Inflammatory macrophage treated with lipopolysaccharide for 1 hour (primary cell): ENCODE data around the gene PSTK.

Experiments used
- DNase-seq, 2 donors: peaks; one replicate each; pipeline ENCODE4 v3.0.0-alpha.2; 2020 to 2022

Gene PSTK

GRCh38 chr10:122980209-122981065 is at the start of gene PSTK:
Gene PSTK (plus strand): TSS chr10:122980401. CDS start chr10:122980480, 79 bp downstream.
- DNase-seq, result peak; percentile 85 to 91

- DNase-seq, result no peak
These were observed 48.9 kb upstream of the PSTK start for GRCh38 chr10:122931088-122931906.

- no peak for DNase-seq
These were observed 40.9 kb upstream of the PSTK start for GRCh38 chr10:122939133-122939855.

DNA sequence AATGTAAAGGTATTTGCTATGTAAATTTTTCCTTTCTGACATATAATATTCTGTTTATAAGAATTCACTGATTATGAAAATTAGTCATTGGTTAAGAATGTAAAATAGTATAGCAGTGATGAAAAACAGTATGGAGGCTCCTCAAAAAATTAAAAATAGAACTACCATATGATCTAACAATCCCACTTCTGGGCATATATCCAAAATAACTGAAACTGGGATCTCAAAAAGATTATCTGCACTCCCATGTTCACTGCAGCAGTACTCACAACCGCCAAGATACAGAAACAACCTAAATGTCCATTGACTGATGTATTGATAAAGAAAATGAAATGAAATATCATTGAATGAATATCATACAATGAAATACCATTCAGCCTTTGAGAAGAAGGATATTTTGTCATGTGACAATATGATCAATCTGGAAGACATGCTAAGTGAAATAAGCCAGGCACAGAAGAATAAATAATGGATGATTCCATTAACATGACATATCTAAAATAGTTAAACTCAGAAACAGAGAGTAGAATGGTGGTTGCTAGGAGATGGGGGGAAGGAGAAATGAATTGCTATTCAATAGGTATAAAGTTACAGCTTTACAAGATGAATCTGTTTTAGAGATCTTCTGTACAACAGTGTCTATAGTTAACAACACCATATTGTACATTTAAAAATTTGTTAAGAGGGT is 40.2 kb upstream of the PSTK start:
- no peak for DNase-seq

DNA sequence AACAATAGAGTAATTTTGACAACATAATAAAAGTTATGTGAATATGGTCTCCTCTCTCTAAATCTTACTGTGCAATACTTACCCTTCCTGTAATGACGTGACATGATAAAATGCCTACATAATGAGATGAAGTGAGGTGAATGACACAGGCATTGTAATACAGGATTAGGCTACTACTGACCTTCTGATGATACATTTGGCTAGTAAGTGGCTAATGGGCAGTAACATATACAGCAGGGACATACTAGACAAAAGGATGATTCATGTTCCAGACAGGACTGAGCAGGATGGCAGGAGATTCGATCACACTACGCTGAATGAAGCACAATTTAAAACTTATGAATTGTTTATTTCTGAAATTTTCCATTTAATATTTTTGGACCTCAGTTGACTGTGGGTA is 30.9 kb upstream of the PSTK start:
- no peak for DNase-seq

GRCh38 chr10:122953902-122954730 is 26.1 kb upstream of the PSTK start, which contains the start of gene C10orf88:
Gene C10orf88 (minus strand): TSS chr10:122954227. CDS start chr10:122954178, 49 bp downstream.
- DNase-seq, result peak; percentile 97 to 98

GRCh38 chr10:122954731-122955050 is 25.5 kb upstream of the PSTK start:
- DNase-seq, result no peak

DNA sequence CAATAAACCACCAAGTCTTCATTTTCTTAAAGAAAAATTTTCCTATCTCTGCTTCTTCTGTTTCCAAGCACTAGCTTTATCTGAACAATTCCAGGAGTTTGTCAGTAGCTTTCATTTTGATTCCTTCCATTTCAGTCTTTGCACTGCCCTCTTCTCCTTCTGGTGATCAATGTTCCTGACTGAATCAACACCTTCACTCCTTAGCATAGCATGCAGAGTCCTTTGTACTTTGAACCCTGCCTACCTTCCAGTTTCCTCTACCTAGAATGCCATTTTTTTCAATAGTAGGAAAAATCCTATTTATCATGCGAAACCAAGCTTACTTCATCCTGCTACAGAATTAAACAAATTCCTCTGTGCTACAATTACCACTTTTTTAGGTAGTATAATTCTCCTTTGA is 24.3 kb upstream of the PSTK start:
- no peak for DNase-seq

DNA sequence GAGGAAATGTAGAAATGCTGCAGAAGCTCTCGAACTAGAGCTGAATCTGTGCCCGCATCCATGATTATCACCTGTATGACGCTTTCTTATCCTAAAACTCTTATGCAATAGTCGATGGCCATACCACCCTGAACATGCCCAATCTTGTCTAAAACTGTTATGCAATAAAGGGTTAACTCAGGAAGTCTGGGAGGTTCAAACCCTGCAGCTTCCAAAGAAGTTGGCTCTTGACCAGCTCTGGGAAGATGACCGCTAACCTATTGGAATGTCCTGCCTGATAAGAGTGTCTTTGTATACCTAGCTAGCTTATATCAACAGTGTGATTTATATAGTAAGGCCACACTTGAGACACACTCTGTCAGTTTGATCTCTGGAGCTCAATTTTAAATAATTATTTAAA is 22.7 kb upstream of the PSTK start:
- DNase-seq, result no peak

GRCh38 chr10:122962405-122962804 is 17.8 kb upstream of the PSTK start:
- no peak for DNase-seq

DNA sequence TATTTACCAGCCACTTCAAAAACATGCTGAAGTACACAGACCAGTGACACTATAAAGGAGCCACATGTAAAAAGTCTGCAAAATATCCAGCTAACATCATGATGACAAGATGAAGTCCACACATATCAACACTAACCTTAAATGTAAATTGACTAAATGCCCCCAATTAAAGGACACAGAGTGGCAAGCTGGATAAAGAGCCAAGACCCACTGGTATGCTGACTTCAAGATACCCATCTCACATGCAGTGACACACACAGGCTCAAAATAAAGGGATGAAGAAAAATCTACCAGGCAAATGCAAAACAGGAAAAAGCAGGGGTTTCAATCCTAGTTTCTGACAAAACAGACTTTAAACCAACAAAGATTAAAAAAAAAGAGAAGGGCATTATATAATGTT is 13.3 kb upstream of the PSTK start:
- DNase-seq, result no peak

DNA sequence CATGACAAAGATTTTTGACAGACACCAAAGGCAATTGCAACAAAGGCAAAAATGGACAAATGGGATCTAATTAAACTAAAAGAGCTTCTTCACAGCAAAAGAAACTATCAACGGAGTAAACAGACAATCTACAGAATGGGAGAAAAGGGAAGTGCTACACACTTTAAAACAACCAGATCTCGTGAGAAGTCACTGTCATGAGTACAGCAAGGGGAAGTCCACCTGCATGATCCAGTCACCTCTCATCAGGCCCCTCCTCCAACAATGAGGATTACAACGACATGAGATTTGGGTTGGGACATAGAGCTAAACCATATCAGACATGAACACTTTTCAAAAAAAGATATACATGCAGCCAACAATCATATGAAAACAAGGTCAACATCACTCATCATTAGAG is 11.5 kb upstream of the PSTK start:
- DNase-seq, result no peak

- peak in 1 of 2 donors; percentile 30 for DNase-seq
These were observed 6.2 kb upstream of the PSTK start for GRCh38 chr10:122974023-122974422.

DNA sequence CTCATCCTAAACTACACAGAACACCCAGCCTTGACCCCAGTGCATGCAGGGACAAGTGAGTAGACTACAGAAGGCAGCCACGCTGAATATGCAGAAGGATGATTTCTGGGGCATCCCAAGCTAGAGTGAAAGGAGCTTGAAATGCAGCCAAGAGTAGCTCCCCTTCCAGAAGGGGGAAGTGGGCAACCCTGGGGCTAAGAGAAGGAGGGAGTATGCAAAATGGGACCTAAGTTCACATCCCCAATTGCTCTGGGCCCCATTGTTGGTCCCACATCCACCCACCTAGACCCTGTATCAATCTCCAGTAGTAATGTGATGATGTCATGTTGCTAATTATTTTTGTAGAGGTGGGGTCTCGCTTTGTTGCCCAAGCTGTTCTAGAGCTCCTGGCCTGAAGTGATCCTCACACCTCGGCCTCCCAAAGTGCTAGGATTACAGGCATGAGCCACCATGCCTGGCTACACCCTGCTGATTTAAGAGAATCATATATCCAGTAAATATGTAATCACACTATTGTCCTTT is 5.6 kb upstream of the PSTK start:
- no peak for DNase-seq

GRCh38 chr10:122981066-122981464 is 864 bp downstream of the PSTK start:
- peak; percentile 24 to 31 for DNase-seq

- no peak for DNase-seq
These were observed 3.7 kb downstream of the PSTK start for GRCh38 chr10:122983898-122984297.

GRCh38 chr10:122984708-122985107 is 4.5 kb downstream of the PSTK start:
- DNase-seq, result no peak

- DNase-seq, result no peak
These were observed 6.1 kb downstream of the PSTK start for GRCh38 chr10:122986335-122986734.

- no peak for DNase-seq
These were observed 8.3 kb downstream of the PSTK start for GRCh38 chr10:122988501-122988900.

DNA sequence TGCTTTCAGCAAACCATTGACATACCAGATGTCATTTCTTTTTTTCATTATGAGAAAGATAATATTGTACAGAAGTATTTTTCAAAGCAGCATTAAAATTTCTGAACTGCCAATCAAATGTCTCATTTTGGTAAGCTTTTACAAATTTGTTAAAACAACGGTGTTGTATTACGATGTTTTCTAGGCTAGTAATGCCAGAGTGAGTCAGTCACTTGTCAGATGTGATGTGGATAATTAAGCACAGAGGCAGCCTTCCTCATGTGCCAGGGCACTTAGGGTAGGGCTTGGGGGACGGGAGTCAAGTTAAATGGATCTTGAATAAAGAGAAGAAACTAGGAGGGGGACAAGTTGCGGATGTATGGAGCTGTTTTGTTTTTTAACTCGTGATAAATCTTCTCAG is 10.1 kb downstream of the PSTK start:
- DNase-seq, result no peak

GRCh38 chr10:122992031-122992585 is 11.9 kb downstream of the PSTK start:
- no peak for DNase-seq
